Uterus (tissue), 4 donors: ENCODE results near the gene AGPAT4. TPM values are rescaled to one million over a fixed set of nuclear protein-coding genes. Genes with fewer than 3 reads are reported as not detected.
"Not testable (repeated sequence)": the region's sequence is repeated elsewhere in the genome, so short reads cannot be mapped to it uniquely, and the experiment has no call there.

Experiments
- DNase-seq, 2 donors: peaks; one replicate each; pipeline ENCODE4 v3.0.0-alpha.2; 2019 to 2020
- H3K27ac ChIP-seq, 2 donors: fragments of 200-600 bp; sonication (generic); 1 replicate in 1 of 2; 2 replicates in 1 of 2; pipeline ENCODE4 v1.5.1; 2016 to 2018
- H3K27me3 ChIP-seq, 2 donors: fragments of 200-600 bp; sonication (generic); one replicate each; pipeline ENCODE4 v1.5.1; 2018 to 2019; ENCODE audit warnings: control low read depth in 1 of 2
- H3K36me3 ChIP-seq, 2 donors: fragments of 200-600 bp; sonication (generic); one replicate each; pipeline ENCODE4 v1.5.1; 2019; ENCODE audit warnings: control low read depth in 1 of 2
- H3K4me1 ChIP-seq, 2 donors: fragments of 200-600 bp; sonication (generic); one replicate each; pipeline ENCODE4 v1.5.1; 2018 to 2019; ENCODE audit warnings: control low read depth in 1 of 2
- H3K4me3 ChIP-seq, 2 donors: fragments of 200-600 bp; sonication (generic); 1 replicate in 1 of 2; 2 replicates in 1 of 2; pipeline ENCODE4 v1.5.1; 2018 to 2019; ENCODE audit warnings: mild to moderate bottlenecking in 1 of 2
- H3K9me3 ChIP-seq, 2 donors: fragments of 200-600 bp; sonication (generic); one replicate each; pipeline ENCODE4 v1.5.1; 2019; ENCODE audit warnings: control low read depth in 1 of 2
- CTCF ChIP-seq, 4 experiments: fragments of 200-600 bp in 2 of 4; fragments of 450-650 bp in 2 of 4; sonication (generic) in 2 of 4; IDR thresholded peaks; one replicate each; pipeline ENCODE4 v1.5.1; 2016 to 2019; ENCODE audit warnings: antibody characterized with exemption in 4 of 4, mild to moderate bottlenecking in 2 of 4, moderate library complexity in 1 of 4
- POLR2A ChIP-seq, 2 donors: fragments of 450-650 bp; IDR thresholded peaks; one replicate each; pipeline ENCODE4 v1.6.1; 2016; ENCODE audit warnings: antibody characterized with exemption in 2 of 2, mild to moderate bottlenecking in 1 of 2, moderate library complexity in 1 of 2
- intact Hi-C: fragments of 100-400 bp; cut with DNase I; formaldehyde crosslinking; loops from one replicate; pipeline ENCODE4 v1.15.1; 2023; ENCODE audit warnings: low total_unique reads
- total RNA-seq, 4 donors: library from RNA; depleted of rRNA in 3 of 4; stranded (reverse); fragments of >200 nt in 3 of 4; gene quantifications; one replicate each; pipeline versions ENCODE4 v1.1.0 to v1.2.4, GENCODE V29; 2014 to 2023
- donor health status: DM: yes; HTN: yes; CAD: no.

Gene AGPAT4
- total RNA-seq, 4 donors from 2014 or later, result 2.9 to 18.1 (median 15.1) TPM

DNA sequence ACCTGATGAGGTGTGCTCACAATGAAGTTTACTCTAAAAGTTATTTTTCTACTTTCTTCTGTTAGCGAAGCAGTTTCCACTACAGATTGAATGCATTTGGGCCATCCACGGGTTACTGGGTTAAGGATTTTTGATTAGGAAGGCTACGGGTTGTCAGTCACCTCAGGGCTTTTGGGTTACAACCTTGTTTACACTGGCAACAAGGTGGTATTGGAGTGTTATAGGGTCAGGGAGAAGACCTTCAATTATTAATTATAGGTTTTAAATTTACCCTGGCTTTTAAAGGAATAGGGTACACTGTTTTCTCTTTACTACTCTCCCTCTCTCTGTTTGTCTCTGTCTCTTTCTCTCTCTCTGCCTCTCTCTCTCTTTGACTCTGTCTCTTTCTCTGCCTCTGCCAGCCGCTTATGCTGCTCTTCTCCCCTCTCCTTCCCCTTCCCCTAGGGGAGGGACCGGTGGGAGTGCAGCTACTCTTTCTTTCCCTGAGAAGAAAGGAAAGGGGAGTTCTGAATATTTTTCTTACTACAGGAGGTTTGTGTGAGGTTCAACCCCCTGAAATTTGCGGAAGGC, 40.2 kb upstream of the AGPAT4 start:
- DNase-seq, result no peak

GRCh38 chr6:161313475-161313874, 39.6 kb upstream of the AGPAT4 start:
- DNase-seq, intact Hi-C loops, H3K4me1 ChIP-seq, H3K9me3 ChIP-seq, H3K27ac ChIP-seq, H3K36me3 ChIP-seq, H3K27me3 ChIP-seq, H3K4me3 ChIP-seq: not testable (repeated sequence)

More for the DNA sequence above, 40.2 kb upstream of the AGPAT4 start:
- Histone ChIP-seq H3K4me1 (no peaks in the 10 kb centered on the region), H3K27ac (no peak overlapping the region), H3K36me3 (no peaks in the 10 kb centered on the region), H3K27me3 (no peaks in the 10 kb centered on the region), H3K9me3 (no peaks in the 10 kb centered on the region), H3K4me3 (no peak overlapping the region)
- TF ChIP-seq CTCF (IDR thresholded peaks at IDR 0.05), result no peak
- TF ChIP-seq POLR2A (IDR thresholded peaks at IDR 0.05), result no peak
- intact Hi-C loops, result no loop called here

- intact Hi-C loops, DNase-seq, H3K36me3 ChIP-seq, H3K27me3 ChIP-seq, H3K9me3 ChIP-seq, H3K27ac ChIP-seq, H3K4me1 ChIP-seq, H3K4me3 ChIP-seq: not testable (repeated sequence)
These were observed 35.9 kb upstream of the AGPAT4 start for GRCh38 chr6:161309774-161310173.

GRCh38 chr6:161308075-161308655, 34.3 kb upstream of the AGPAT4 start:
- Histone ChIP-seq H3K4me3 (no peak overlapping the region), H3K36me3 (no peaks in the 10 kb centered on the region), H3K9me3 (no peaks in the 10 kb centered on the region), H3K4me1 (no peaks in the 10 kb centered on the region), H3K27me3 (no peaks in the 10 kb centered on the region), H3K27ac (no peak overlapping the region)
- DNase-seq, result no peak
- no peak for TF ChIP-seq CTCF (IDR thresholded peaks at IDR 0.05)
- TF ChIP-seq POLR2A (IDR thresholded peaks at IDR 0.05), result no peak
- intact Hi-C loops, result no loop called here

DNA sequence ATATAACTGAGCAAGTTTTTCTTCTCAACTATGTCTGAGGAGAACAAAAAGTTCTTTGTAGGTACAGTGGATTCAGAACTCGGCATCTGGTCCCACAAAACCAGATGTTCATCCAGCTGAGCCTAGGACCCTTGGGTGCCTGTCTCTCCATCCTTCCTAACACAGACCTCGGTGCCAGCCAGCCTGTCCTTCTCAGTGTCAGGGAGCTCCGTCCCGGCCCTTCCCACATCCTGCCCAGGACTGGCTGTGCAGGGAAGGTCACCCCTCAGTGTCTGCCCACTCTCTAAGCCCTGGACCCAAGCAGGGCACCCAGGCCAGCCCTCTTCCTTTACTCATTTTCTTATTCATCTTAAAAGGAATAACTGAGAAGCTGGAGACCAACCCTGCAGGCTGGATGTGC, 32.0 kb upstream of the AGPAT4 start:
- TF ChIP-seq CTCF (IDR thresholded peaks at IDR 0.05) (no peak), POLR2A (IDR thresholded peaks at IDR 0.05) (no peak)
- no peak for DNase-seq
- Histone ChIP-seq H3K27me3 (no peaks in the 10 kb centered on the region), H3K27ac (no peak overlapping the region), H3K4me3 (no peak overlapping the region), H3K9me3 (no peaks in the 10 kb centered on the region), H3K36me3 (no peaks in the 10 kb centered on the region), H3K4me1 (no peaks in the 10 kb centered on the region)
- intact Hi-C loops, result no loop called here

GRCh38 chr6:161303628-161304340, 29.9 kb upstream of the AGPAT4 start:
- Histone ChIP-seq H3K4me1 (no peaks in the 10 kb centered on the region), H3K4me3 (no peak overlapping the region), H3K27me3 (no peaks in the 10 kb centered on the region), H3K27ac (no peak overlapping the region), H3K9me3 (no peaks in the 10 kb centered on the region), H3K36me3 (no peaks in the 10 kb centered on the region)
- intact Hi-C loops, result no loop called here
- DNase-seq, result no peak
- TF ChIP-seq POLR2A (IDR thresholded peaks at IDR 0.05), result no peak
- TF ChIP-seq CTCF (IDR thresholded peaks at IDR 0.05), result no peak
